Duodenal mucosa (tissue), 2 donors: ENCODE measurements around the gene VPS41.

Source experiments
- H3K27ac ChIP-seq: one replicate; pipeline ENCODE4 v1.7.0; 2013; ENCODE audit warnings: low read depth, low read length
- H3K27me3 ChIP-seq, 2 donors: one replicate each; pipeline ENCODE4 v1.7.0; 2013; ENCODE audit warnings: low read length in 2 of 2, control low read depth in 1 of 2; ENCODE audit not compliant: insufficient read depth in 2 of 2, control insufficient read depth in 1 of 2
- H3K36me3 ChIP-seq, 2 donors: one replicate each; pipeline ENCODE4 v1.7.0; 2013; ENCODE audit warnings: low read length in 2 of 2, control low read depth in 1 of 2; ENCODE audit not compliant: insufficient read depth in 2 of 2, control insufficient read depth in 1 of 2
- H3K4me1 ChIP-seq, 2 donors: one replicate each; pipeline ENCODE4 v1.7.0; 2013; ENCODE audit warnings: low read length in 2 of 2, control low read depth in 1 of 2; ENCODE audit not compliant: insufficient read depth in 2 of 2, control insufficient read depth in 1 of 2
- H3K4me3 ChIP-seq, 2 donors: one replicate each; pipeline ENCODE4 v1.7.0; 2013; ENCODE audit warnings: low read length in 2 of 2, low read depth in 1 of 2
- H3K9ac ChIP-seq, 2 donors: one replicate each; pipeline ENCODE4 v1.7.0; 2013; ENCODE audit warnings: low read length in 2 of 2, low read depth in 1 of 2
- H3K9me3 ChIP-seq, 2 donors: one replicate each; pipeline ENCODE4 v1.7.0; 2013; ENCODE audit warnings: low read length in 2 of 2, control low read depth in 1 of 2; ENCODE audit not compliant: control insufficient read depth in 1 of 2

The VPS41 gene

GRCh38 chr7:38673795-38674194 is 235.2 kb downstream of the VPS41 start:
- Histone ChIP-seq H3K27ac (no peak overlapping the region), H3K9ac (no peak overlapping the region), H3K36me3 (no peaks in the 10 kb centered on the region), H3K4me1 (no peaks in the 10 kb centered on the region), H3K9me3 (no peaks in the 10 kb centered on the region), H3K4me3 (no peak overlapping the region), H3K27me3 (no peaks in the 10 kb centered on the region)
